ENCODE results near the gene ICOSLG.
"Not testable (repeated sequence)": the region's sequence is repeated elsewhere in the genome, so short reads cannot be mapped to it uniquely, and the experiment has no call there.

The ICOSLG gene

DNA sequence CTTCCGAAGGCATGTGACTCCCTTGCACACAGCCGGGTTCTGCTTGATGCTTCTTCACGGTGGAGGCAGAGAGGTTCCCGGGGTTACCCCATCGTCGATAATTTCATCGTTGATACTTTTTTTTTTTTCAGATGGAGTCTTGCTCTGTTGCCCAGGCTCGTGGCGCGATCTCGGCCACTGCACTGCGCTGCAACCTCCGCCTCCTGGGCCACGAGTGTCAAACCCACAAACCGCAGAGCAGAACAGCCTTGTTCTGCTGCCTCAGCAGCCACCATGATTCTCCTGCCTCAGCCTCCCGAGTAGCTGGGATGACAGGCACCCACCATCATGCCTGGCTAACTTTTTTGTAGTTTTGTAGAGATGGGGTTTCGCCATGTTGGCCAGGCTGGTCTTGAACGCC is 20.1 kb downstream of the ICOSLG start:
- not testable (repeated sequence) for DNase-seq

DNA sequence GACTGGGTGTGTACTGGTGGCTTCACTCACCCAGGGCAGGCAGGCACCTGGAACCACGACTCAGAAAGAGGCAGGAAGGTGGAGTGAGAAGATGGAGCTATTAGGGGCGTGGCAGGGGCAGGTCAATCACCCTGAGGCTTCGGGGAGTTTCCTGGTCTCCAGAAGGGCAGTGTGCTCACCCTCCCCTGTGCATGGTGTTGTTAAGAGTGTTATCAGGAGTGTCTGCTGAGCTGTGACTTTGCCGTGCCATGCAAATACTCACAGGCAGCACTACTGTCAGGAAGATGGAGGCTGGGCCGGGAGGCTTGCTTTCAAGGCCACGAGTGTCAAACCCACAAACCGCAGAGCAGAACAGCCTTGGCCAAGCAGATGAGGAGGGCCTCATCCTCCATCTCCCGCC is 22.3 kb downstream of the ICOSLG start:
- DNase-seq: not testable (repeated sequence)

DNA sequence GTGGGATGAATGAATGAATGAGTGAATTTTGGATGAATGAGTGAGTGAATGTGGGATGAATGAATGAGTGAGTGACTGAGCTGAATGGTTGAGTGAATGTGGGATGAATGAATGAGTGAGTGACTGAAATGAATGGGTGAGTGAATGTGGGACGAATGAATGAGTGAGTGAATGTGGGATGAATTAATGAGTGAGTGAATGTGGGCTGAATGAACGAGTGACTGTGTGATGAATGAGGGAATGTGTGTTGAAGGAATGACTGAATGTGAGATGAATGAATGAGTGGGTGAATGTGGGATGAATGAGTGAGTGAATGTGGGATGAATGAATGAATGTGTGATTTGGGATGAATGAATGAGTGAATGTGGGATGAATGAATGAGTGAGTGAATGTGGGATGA is 28.8 kb downstream of the ICOSLG start:
- not testable (repeated sequence) for DNase-seq

DNA sequence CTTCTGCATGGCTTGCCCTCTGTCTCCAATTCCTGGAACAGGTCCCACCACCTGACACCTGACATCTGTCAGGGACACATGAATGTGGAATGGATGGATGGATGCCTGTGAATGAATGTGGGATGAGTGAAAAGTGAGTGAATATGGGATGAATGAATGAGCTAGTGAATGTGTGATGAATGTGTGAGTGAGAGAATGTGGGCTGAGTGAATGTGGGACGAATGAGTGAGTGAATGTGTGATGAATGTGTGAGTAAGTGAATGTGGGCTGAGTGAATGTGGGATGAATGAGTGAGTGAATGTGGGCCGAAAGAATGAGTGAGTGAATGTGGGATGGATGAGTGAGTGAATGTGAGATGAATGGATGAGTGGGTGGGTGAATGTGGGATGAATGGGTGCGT is 29.2 kb downstream of the ICOSLG start:
- not testable (repeated sequence) for DNase-seq

DNA sequence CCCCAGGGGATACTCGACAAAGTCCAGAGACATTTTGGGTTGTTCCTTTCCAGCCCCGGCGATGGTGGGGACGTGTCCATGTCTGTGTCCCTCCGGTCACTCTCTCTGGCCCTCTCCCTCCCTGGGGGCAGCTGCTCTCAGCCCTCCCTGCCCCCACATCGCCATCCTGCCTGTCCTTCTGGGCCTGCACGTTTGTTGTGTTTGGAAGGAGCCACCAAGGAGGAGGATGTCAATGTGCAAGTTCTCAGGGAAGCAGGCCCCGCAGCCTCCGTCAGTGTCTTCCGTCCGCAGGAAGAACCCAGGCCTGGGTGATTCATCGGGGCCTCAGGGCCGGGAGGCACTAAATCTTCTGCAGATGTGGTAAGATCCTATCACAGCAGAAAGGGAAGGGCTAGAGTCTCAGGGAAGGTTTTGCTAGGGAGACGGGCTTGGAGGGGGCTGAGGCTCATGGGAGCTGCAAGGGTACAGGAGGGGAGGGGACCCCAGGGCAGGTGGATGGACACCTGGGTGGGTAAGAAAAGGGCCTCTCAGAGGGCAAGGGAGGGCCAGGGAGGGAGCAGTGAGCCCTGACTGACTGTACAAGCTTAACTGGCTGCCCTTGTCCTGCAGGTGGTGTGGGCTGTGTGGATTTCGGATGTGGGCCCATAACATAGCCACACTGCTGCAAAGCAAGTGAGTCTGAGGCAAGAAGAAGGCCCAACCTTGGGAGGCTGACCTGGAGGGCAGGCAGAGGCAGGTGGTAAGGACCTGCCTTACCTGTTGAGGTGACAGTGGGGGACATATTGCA is 32.7 kb downstream of the ICOSLG start:
- DNase-seq: not testable (repeated sequence)

DNA sequence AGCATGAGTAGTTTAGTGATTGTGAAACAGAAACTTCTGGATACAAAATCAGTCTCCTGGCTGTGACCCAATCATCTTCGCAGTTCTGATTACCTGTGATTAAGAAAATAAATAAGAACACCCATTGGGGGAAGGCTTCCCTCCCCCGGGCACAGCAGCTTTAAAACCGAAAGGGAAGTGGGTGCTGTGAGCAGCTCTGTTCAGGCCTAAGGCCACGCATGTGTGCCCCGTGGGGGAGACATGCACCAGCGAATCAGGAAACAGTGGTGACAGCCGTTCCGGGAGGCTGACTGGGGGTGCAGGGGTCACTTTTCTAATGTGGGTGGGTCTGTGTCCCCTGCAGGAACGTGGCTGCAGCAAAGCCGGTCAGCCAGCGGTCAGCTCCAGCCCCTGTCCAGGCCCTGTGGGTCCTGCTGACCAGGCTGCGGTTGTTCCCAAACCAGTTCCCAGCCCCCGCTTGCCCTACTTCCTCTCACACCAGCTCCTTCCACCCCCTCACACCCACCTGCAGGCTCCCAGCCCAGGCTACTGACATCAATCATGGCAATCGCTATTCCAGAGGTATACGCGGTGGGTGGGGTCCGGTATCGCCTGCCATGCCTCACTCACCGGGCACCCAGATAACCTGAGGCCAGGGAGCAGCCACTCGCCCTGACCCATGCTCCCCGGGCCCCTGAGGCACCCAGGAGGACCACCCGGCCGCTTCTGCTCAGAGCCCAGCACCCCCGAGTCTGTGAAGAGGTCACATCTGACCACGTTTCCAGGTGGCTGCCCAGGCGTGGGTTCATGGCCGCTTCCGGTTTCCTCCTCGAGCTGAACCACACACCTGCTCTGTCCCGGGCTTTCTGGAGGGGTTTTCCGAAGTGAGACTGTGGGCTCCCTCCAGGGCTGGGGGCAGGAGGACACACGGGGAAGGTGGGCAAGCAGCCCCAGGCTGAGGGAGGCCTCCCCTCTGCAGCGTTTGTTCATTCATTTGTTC is 33.8 kb downstream of the ICOSLG start:
- not testable (repeated sequence) for DNase-seq

DNA sequence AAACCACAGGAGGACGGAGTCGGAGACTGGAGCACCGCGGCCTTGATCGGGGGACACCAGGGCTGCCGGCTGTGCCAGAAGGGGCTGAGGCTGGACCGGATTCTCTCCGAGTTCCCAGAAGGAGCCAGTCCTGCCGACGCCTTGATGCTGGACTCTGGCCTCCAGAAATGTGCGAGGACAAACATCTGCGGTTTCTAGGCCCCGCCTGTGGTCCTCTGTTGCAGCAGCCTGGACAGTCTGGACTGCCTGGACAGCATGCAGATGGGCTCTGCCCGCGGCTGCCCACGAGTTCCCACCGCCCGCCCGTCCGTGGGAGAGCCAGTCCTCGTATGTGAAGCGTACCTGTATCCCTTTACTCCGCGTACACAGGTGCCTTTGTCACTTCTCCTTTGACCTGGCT is 34.6 kb downstream of the ICOSLG start:
- not testable (repeated sequence) for DNase-seq

DNA sequence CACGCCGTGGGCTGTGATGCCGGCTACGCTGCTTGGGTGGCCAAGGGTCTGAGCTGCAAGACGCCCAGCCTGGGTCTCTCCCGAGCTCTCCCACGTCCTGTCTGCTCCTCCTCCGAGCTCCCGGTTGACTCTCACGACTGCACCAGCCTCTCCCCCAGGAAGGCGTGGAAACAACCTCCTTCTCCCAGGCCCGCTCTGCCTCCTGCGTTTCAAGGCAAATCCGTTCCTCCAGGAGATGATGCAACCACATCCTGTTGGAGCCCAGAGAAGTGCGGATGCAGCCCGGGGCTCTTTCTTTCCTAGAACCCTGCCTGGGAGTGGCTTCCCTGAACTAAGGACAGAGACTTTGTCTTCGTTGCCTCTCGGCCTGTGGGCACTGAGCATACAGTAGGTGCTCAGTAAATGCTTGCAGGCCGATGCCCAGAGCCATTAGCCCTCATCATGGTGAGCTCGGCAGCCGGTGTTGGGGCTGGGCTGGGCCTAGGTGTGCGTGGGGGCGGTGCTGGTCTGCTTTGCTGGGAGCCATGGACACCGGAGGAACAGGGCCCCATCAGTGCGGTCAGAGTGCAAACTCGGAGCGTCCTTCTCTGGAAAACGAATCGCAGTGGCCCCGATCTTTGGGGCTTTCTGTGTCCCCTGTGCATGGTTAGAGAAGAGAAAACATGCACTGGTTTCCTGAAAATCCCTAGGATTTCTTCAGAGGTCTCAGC is 38.0 kb downstream of the ICOSLG start:
- DNase-seq: not testable (repeated sequence)

DNA sequence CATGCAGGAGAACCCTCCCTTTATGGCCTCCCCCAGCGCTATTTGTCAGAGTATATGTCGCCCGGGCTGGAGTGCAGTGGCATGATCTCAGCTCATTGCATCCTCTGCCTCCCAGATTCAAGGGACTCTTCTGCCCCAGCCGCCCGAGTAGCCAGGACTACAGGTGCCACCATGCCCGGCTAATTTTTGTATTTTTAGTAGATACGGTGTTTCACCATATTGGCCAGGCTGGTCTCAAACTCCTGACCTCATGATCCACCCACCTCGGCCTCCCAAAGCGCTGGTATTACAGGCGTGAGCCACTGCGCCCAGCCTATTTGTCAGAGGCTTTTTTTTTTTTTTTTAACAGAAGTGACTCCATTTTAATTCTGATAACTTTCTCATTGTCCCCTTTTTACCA is 40.7 kb downstream of the ICOSLG start:
- not testable (repeated sequence) for DNase-seq

DNA sequence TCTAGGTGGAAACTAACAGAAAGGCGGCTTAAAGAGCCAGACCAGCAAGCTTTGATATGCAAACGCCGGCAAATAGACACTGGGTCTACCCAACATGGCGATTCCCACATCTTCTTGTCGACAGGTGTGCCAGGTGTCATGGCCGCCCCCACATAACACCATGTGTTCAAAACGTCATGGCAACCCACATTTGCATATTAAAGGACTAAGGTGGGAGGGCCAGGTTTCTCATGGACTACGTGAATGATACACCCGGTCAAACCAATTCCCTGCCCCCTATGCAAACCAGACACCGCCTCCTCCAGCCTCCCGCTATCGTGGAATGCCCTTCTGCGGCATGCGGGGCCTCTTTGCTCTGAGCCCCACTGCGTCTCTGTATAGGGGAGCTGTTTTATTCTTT is 41.3 kb downstream of the ICOSLG start:
- DNase-seq: no peak

DNA sequence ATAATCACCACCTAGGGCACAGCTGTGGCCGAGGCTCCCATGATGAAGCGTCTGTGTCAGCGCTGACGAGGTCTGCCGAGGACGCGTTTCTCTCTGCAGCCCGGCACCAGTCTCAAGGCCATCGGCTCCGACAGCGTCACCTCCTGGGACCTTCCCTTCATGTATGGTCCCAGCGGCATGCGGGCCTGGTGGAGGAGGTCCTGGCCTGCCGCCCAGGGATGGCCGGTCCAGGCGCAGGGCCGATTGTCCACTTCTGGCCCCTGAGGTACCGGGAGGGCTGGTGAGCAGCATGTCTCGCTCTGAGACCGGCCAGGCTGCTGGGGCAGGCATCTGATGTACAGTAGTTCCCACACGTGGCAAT is 43.6 kb downstream of the ICOSLG start:
- not testable (repeated sequence) for DNase-seq

DNA sequence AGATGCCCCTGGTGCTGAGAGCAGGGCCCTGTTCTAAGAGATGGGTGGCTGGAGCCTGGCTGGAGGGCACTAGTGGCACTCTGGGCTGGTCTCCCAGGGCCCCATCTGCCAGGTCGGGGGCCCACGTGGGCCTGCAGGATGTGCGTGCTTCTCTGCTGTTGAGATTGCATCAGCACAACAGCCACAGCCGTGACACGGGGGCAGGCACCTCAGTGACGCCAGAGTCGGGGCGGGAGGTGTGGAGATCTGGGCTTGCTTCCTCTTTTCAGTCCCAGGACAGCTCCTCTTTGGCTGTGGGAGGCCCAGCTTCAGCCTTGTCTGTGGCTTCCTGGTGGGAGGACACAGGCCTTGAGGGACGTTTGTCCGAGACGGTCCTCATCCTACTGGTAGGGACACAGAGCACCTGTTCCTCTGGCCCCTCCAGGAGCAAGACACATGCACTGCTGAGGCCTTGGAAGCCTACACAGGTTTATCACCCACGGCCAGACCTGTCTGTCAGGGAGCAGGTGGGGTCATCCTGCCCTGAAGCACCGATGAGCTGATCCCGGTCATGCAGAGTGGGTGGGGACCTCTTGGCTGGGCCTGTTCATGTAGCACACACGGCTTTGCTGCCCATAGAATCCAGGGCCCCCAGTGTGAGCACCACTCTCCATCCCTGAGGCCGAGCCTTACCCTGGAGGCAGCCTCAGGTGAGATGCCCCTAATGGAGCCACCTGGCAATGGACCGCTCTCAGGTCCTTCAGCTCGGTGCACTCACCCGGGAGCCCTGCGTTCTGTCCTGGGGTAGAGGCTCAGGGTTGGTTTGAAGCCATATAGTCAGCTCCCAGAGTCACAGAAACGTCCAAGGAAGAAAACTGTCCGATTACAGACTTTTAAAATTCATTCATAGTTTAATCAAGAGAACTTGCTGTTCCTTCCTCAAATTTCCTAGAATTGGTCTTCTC is 44.3 kb downstream of the ICOSLG start:
- DNase-seq: not testable (repeated sequence)

DNA sequence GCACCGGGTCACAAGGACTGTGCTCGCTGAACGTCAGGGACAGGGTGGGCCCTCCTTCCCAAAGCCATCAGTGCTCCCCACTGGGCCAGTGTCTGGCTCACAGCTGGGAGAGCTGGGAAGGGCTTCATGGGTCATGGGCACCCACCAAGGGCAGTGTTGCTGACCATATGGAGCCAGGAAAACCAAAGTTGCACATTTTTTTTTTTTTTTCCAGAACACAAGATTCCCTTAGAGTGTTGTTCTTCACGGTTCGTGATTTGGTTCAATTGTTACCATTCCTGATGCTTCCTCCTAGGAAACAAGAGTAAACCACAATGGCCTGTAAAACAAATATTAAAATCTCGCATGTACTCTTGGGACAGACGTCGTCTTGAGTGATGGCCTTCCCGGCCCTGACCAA is 45.9 kb downstream of the ICOSLG start:
- not testable (repeated sequence) for DNase-seq

DNA sequence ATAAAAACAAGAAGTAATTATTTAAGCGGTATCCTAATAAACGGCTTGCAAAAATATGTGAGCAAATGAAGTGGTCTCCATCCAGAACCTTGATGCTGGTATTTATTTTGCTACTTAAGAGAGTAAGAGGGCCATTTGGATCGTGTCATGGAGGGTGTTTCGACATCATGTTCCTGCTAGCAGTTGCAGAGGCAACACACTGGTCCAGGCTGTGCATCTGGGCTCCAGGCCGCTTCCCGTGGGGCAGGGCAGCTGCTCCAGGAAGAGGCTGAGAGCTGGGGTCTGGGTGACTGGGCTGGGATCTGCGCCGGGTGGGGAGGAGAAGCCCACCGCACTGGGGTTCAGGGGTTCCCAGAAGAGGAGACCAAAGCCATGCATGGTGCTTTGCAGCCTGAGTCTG is 46.3 kb downstream of the ICOSLG start:
- DNase-seq: not testable (repeated sequence)

DNA sequence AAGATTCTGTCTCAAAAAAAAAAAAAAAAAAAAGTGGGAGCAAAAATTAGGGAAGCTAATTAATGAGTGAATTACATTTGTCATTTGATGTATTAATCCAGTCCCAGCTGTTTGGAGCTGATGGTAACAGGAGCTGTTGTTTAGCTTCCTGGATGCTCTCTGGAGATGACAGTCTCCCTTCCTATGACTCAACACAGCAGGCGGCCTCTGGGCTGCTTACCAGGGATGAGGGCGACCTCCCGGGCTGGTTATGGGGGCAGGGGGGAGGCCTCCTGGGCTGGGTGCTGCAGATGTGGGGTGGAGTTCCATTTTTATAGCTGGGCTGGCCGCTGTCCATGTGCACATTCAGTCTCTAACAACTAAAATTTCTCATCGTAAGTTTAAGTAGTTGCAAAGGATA is 47.6 kb downstream of the ICOSLG start:
- not testable (repeated sequence) for DNase-seq

DNA sequence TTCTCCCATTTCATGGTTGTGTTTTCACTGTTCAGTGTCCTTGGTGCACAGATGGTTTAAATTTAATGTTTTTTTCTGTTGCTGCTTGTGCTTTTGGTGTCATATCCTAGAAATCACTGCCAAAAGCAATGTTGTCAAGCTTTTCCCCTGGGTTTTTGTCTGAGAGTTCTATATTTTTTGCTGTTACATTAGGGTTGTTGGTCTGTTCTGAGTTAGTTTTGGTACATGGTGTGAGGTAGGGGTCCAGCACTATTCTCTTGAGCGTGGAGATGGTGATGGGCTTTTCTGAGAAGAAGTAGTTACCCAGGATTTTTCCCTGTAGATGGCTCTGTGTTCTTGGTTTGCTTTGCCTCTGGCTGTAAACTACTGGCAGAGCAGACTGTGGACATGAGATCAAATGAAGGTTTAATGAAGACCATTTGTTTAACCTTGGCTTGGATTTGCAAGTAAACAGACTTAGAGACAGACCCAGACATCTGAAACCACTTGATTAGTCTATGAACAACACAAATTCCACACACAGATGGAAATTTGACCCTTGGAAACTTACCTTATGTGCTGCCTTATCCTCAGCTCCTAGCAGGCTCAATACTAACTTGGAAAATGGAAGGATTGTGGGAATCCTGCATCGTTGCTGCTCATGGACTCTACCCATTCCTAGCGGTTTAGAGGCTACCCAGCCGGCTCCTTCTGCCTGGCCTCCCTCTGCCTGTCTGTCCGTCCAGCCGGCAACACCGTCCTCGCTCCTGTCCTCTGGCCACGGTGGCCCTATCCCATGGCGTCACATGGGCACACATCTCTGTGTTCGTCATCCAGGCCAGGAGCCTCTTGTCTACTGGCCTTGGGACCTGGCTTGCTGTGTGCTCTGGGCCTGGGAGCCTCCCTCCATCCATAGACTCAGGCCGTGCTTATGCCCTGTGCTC is 50.1 kb downstream of the ICOSLG start:
- DNase-seq: not testable (repeated sequence)

DNA sequence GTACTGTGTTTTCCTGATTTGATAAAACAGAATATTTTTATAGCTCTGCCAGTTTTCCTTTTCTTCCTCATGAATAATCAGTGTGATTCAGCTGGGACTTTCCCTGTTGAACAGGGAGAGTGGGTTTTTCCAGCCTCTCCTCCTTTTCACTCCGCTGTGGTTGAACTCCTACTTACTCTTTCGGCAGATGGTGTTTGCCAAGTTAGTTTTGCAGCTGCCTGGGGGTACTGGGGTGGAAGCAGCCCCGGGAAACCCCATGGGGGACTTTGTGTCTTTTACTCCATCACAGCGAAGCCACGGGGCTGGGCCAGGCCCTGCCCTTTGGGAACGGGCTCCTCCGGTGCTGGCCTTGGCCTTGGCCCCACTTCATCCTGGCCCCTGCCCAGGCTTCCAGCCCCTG is 55.9 kb downstream of the ICOSLG start:
- DNase-seq: not testable (repeated sequence)

DNA sequence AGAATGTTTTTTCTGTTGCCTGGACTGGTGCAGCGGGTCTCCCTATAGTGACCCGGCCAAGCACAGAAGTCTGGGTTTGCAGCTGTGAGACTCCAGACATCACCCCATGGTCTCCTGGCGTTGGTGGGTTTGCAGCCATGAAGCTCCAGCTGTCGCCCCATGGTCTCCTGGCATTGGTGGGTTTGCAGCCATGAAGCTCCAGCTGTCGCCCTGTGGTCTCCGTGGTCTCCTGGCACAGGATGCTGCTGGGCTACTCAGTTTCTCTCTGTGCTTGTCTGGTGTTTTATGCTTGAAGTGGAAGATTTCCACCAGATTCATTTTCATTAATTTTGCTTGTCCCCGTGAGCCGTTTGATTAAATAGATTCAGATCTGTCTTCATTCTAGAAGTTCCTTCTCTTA is 58.5 kb downstream of the ICOSLG start:
- not testable (repeated sequence) for DNase-seq

DNA sequence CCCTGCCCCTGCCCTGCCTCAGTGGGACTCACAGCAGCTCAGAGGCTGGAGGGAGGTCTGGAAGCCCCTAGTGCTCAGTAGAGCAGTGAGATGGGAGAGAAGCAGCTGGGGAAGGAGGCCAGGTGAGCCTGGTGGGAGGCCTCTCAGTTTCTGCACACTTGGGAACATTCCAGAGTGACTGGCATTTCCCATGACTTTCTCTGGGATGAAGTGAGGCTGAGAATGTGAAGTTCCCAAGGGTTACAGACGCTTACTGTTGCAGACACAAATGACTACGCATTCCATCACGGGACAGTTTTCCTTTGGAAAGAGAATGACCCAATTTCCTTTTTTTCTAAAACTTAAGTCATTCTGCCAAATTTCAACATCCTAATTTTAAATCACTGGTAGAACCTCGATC is 59.2 kb downstream of the ICOSLG start:
- not testable (repeated sequence) for DNase-seq

DNA sequence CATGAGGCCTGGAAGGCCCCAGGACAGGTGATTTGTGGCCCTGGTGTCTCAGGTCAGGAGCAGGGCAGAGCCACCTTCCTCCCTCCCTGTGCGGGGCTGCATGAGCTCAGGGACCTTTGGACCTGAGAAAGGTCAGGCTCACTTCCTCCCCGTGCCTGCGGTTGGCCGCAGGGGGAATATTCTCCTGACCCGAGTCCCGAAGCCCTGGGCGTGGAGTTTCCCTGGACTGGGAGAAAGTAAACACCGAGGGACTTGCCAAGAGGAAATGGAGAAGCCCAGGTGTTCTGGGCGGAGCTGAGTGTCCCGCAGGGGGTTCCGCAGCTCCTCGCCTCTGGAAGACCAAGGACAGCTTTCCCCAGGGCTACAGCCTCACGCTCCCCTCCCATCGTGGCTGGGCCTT is 64.6 kb downstream of the ICOSLG start:
- DNase-seq: not testable (repeated sequence)

DNA sequence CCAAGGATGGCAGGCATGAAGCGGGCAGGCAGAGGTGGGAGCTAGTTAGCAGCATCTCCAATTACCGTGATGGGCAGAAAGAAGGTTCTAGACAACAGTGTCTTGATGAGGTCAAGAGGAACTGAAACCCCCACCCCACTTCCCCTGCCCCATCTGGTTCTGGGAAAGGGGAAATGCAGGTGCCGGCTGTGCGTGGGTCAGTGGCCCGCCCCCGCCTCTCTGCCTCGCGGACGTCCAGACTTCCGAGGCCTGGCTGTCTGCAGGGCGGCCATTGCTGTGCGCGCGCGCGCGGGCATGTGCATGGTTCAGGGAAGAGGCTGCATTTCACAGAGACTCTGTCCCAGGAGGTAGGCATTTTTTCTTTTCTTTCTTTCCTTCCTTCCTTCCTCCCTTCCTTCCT is 65.6 kb downstream of the ICOSLG start:
- DNase-seq: not testable (repeated sequence)
